Common myeloid progenitor, CD34-positive (primary cell): ENCODE results near the gene CEACAM19.

Experiments used
- CTCF ChIA-PET: fragments of 350-600 bp; sonication (Branson Sonifier 250); formaldehyde crosslinking; loops from one replicate; lab custom pipeline; 2021; ENCODE audit warnings: antibody characterized with exemption; lab: Charles Lee
- POLR2A ChIA-PET: fragments of 350-600 bp; sonication (Branson Sonifier 250); formaldehyde crosslinking; loops from one replicate; lab custom pipeline; 2021; ENCODE audit warnings: antibody characterized with exemption; lab: Charles Lee
- DNase-seq, 3 donors: peaks; one replicate each; pipeline versions ENCODE4 v3.0.0 to v3.0.0-alpha.2; 2013
- H3K27ac ChIP-seq, 2 experiments: 1 replicate in 1 of 2; 2 replicates in 1 of 2; pipeline ENCODE4 v1.7.0; 2013; ENCODE audit warnings: inconsistent platforms in 2 of 2, low read length in 2 of 2, mild to moderate bottlenecking in 2 of 2, low read depth in 1 of 2, moderate library complexity in 1 of 2; ENCODE audit not compliant: severe bottlenecking in 2 of 2, insufficient read depth in 1 of 2, poor library complexity in 1 of 2
- H3K27me3 ChIP-seq, 5 experiments: replicated peaks in 2 of 5; 1 replicate in 3 of 5; 2 replicates in 2 of 5; pipeline versions ENCODE4 v1.6.1 to v1.7.0; 2013; ENCODE audit warnings: low read length in 4 of 5, mild to moderate bottlenecking in 2 of 5, moderate library complexity in 2 of 5, inconsistent platforms in 1 of 5; ENCODE audit not compliant: insufficient read depth in 5 of 5, control insufficient read depth in 4 of 5
- H3K36me3 ChIP-seq, 4 experiments: 1 replicate in 2 of 4; 2 replicates in 2 of 4; pipeline versions ENCODE4 v1.6.1 to v1.7.0; 2013; ENCODE audit warnings: low read length in 3 of 4, control low read depth in 1 of 4, mild to moderate bottlenecking in 1 of 4; ENCODE audit not compliant: control insufficient read depth in 4 of 4, insufficient read depth in 4 of 4
- H3K4me1 ChIP-seq, 4 experiments: 1 replicate in 3 of 4; 2 replicates in 1 of 4; pipeline versions ENCODE4 v1.6.1 to v1.7.1; 2013; ENCODE audit warnings: low read length in 3 of 4, mild to moderate bottlenecking in 3 of 4, control low read depth in 1 of 4, inconsistent platforms in 1 of 4, moderate library complexity in 1 of 4; ENCODE audit not compliant: control insufficient read depth in 4 of 4, insufficient read depth in 4 of 4; ENCODE audit errors: control extremely low read depth in 1 of 4
- H3K4me3 ChIP-seq, 7 experiments: 1 replicate in 4 of 7; 2 replicates in 3 of 7; pipeline versions ENCODE4 v1.5.1 to v1.7.0; 2013; ENCODE audit warnings: mild to moderate bottlenecking in 7 of 7, low read length in 6 of 7, moderate library complexity in 6 of 7, inconsistent platforms in 2 of 7, low read depth in 2 of 7, control low read depth in 1 of 7; ENCODE audit not compliant: insufficient read depth in 4 of 7, control insufficient read depth in 1 of 7; ENCODE audit errors: extremely low read depth in 1 of 7
- H3K9me3 ChIP-seq, 5 experiments: 1 replicate in 4 of 5; 2 replicates in 1 of 5; pipeline versions ENCODE4 v1.6.1 to v1.7.1; 2013; ENCODE audit warnings: low read length in 4 of 5, mild to moderate bottlenecking in 2 of 5, inconsistent platforms in 1 of 5, low read depth in 1 of 5, moderate library complexity in 1 of 5; ENCODE audit not compliant: control insufficient read depth in 4 of 5, insufficient read depth in 2 of 5; ENCODE audit errors: control extremely low read depth in 1 of 5
- WGBS: methylation state at CpG from one replicate; pipeline ENCODE4 v1.1.5; 2013; ENCODE audit not compliant: insufficient coverage; 5-methylcytosine and 5-hydroxymethylcytosine counted together

The CEACAM19 gene

DNA sequence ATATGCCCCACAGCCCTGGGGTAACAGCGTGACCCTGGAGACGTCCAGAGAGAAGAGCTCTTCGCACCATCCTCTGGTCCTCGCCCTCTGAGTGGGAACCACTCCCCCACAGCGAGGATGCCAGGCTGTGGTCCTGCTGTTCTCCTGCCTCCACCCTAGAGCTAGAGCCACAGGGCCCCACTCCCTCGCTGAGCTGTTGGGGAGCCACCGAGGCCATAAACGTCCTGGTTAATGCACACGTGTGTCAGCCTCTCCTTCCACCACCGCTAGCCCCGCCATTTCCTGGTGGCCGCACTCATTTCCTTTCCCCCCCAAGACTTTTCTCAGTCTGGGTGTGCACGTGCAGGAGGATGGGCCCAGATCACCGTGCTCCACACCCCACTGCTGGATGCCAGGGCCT, 39.2 kb downstream of the CEACAM19 start:
- WGBS = 26% methylated on average over 11 of the region's 14 CpGs
- H3K27me3 ChIP-seq = no peaks in the 10 kb centered on the region
- H3K9me3 ChIP-seq = peaks cover 0 to 10% (median 6%) of the 10 kb centered on the region in 5 experiments
- CTCF ChIA-PET = interaction anchor here (0.6 to 1.8 kb wide), 3 partner anchors 9 to 174 kb away, joined by 3 to 5 read pairs (median 3); no protein-coding TSS in a partner anchor
- no peak overlapping the region for H3K4me3 ChIP-seq
- H3K36me3 ChIP-seq = no peaks in the 10 kb centered on the region
- H3K4me1 ChIP-seq = peaks cover 0 to 14% (median 12%) of the 10 kb centered on the region in 4 experiments
- DNase-seq = no peak
- POLR2A ChIA-PET = no interaction called here
- no peak overlapping the region for H3K27ac ChIP-seq

DNA sequence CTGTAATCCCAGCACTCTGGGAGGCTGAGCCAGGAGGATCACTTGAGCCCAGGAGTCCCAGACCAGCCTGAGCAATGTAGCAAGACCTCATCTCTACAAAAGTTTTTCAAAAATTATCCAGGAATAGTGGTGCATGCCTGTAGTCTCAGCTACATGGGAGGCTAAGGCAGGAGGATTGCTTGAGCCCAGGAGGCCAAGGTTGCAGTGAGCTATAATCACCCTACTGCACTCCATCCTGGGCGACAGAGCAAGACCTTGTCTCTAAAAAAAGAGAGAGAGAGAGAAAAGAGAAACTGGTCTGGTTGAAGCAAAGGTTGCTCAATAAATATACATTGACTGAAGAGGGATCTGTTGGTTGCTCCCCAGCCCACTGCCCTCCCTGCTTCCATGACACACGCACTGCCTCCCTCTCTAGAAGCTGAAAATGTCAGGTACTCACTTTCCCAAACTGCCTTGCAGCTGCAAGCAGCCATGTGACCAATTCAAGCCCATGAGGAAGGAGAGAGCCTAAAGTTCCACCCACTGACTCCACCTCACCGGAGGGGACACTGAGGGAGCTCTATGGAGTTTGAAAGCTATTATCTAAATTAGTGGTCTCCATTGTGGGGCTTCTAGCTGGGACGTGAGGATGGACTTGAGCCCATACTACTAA, 41.7 kb downstream of the CEACAM19 start:
- ChIA-PET POLR2A (no interaction called here), CTCF (interaction anchor here (0.9 to 4.7 kb wide), 6 partner anchors 10 to 70 kb away, joined by 3 to 34 read pairs (median 4); no protein-coding TSS in a partner anchor)
- Histone ChIP-seq H3K4me3 (no peak overlapping the region), H3K27me3 (no peaks in the 10 kb centered on the region), H3K27ac (no peak overlapping the region), H3K4me1 (peaks cover 0 to 15% (median 12%) of the 10 kb centered on the region in 4 experiments), H3K9me3 (peaks cover 0 to 15% (median 7%) of the 10 kb centered on the region in 5 experiments), H3K36me3 (no peaks in the 10 kb centered on the region)
- 0% methylated on average over 1 of the region's 4 CpGs for WGBS
- peak in 2 of 3 donors; percentile 42 to 57 for DNase-seq

GRCh38 chr19:44714597-44715169, 43.4 kb downstream of the CEACAM19 start:
- Histone ChIP-seq H3K4me1 (peaks cover 0 to 32% (median 27%) of the 10 kb centered on the region in 4 experiments), H3K27ac (no peak overlapping the region), H3K9me3 (peaks cover 0 to 15% (median 7%) of the 10 kb centered on the region in 5 experiments), H3K27me3 (no peaks in the 10 kb centered on the region), H3K36me3 (no peaks in the 10 kb centered on the region), H3K4me3 (no peak overlapping the region)
- CTCF ChIA-PET = interaction anchor here (0.7 to 4.7 kb wide), 7 partner anchors 8 to 57 kb away, joined by 3 to 34 read pairs (median 3); no protein-coding TSS in a partner anchor
- POLR2A ChIA-PET = interaction anchor here (0.7 kb wide), 1 partner anchor 9 kb away, joined by 4 read pairs; no protein-coding TSS in a partner anchor
- WGBS = no CpG with 5 or more reads among the region's 2 CpGs
- DNase-seq = no peak

DNA sequence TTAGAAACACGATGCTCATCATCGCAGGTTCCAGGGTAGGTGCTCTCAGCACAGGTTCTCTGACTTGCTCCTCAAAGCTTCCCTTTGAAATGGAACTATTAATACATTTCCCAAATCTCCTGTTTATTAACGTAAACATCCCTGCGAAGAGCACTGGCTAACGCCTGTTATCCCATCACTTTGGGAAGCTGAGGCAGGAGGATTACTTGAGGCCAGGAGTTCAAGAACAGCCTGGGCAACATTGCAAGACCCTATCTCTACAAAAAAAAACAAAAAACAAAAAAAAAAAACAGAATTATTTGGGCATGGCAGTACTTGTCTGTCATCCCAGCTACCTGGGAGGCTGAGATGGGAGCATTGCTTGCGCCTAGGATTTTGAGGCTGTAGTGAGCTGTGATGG, 46.3 kb downstream of the CEACAM19 start:
- Histone ChIP-seq H3K4me3 (no peak overlapping the region), H3K36me3 (no peaks in the 10 kb centered on the region), H3K27ac (no peak overlapping the region), H3K9me3 (peaks cover 0 to 15% (median 7%) of the 10 kb centered on the region in 5 experiments), H3K27me3 (no peaks in the 10 kb centered on the region), H3K4me1 (peaks cover 7 to 47% (median 40%) of the 10 kb centered on the region in 4 experiments)
- CTCF ChIA-PET = interaction anchor here (0.5 to 1.5 kb wide), 4 partner anchors 16 to 31 kb away, joined by 3 to 9 read pairs (median 3); no protein-coding TSS in a partner anchor
- no peak for DNase-seq
- POLR2A ChIA-PET = interaction anchor here (0.7 kb wide), 1 partner anchor 291 kb away, joined by 3 read pairs; no protein-coding TSS in a partner anchor
- WGBS = no CpG with 5 or more reads among the region's 6 CpGs

- Histone ChIP-seq H3K36me3 (no peaks in the 10 kb centered on the region), H3K9me3 (peaks cover 0 to 15% (median 7%) of the 10 kb centered on the region in 5 experiments), H3K27me3 (no peaks in the 10 kb centered on the region), H3K4me1 (peaks cover 7 to 53% (median 49%) of the 10 kb centered on the region in 4 experiments), H3K27ac (no peak overlapping the region), H3K4me3 (no peak overlapping the region)
- no peak for DNase-seq
- CTCF ChIA-PET = interaction anchor here (0.7 to 1.5 kb wide), 5 partner anchors 9 to 52 kb away, joined by 3 to 9 read pairs (median 4); no protein-coding TSS in a partner anchor
- POLR2A ChIA-PET = interaction anchor here (0.7 kb wide), 1 partner anchor 290 kb away, joined by 3 read pairs; no protein-coding TSS in a partner anchor
- 65% methylated on average over 10 of the region's 11 CpGs for WGBS
Measured at GRCh38 chr19:44718441-44719261, 47.4 kb downstream of the CEACAM19 start.

- H3K36me3 ChIP-seq = no peaks in the 10 kb centered on the region
- no peaks in the 10 kb centered on the region for H3K27me3 ChIP-seq
- POLR2A ChIA-PET = interaction anchor here (1.4 kb wide), 1 partner anchor 30 kb away, joined by 4 read pairs; no protein-coding TSS in a partner anchor
- WGBS = 97% methylated on average over 5 of the region's 8 CpGs
- no peak for DNase-seq
- CTCF ChIA-PET = interaction anchor here (0.7 to 7.6 kb wide), 2 partner anchors 9 to 29 kb away, joined by 4 to 109 read pairs; no protein-coding TSS in a partner anchor
- H3K27ac ChIP-seq = no peak overlapping the region
- H3K4me1 ChIP-seq = peaks cover 7 to 59% (median 55%) of the 10 kb centered on the region in 4 experiments
- H3K4me3 ChIP-seq = no peak overlapping the region
- peaks cover 0 to 15% (median 7%) of the 10 kb centered on the region in 5 experiments for H3K9me3 ChIP-seq
Measured at GRCh38 chr19:44719262-44719701, 48.0 kb downstream of the CEACAM19 start.
